ENCODE measurements around the gene WDR20. TPM values are rescaled to one million over a fixed set of nuclear protein-coding genes. Genes with fewer than 3 reads are reported as not detected.
"Not testable (repeated sequence)": the region's sequence is repeated elsewhere in the genome, so short reads cannot be mapped to it uniquely, and the experiment has no call there.

The WDR20 gene
- total RNA-seq, 1 donor from 2014 or later, result 44.8 TPM

DNA sequence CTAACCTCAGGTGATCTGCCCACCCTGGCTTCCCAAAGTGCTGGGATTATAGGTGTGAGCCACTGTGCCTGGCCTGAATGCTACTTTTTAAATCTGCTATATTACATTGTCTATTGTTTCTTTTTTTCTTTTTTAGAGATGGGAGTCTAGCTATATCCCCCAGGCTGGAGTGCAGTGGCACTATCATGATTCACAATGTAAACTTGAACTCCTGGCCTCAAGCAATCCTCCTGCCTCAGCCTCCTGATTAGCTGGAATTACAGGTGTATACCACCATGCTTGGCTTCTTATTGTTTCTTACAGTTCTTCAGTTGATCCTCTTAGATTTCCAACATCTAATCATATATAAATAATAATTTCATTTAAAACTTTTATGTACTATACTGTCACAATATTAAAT, 15.3 kb upstream of the WDR20 start:
- no peak overlapping the region for H3K4me3 ChIP-seq
- no peaks in the 10 kb centered on the region for H3K36me3 ChIP-seq
- H3K9me3 ChIP-seq, result no peaks in the 10 kb centered on the region
- H3K27me3 ChIP-seq, result no peaks in the 10 kb centered on the region
- DNase-seq (ENCODE audit: low spot score in 2 of 2), result no peak
- intact Hi-C loops (cut with DNase I), result no loop called here
- no peaks in the 10 kb centered on the region for H3K4me1 ChIP-seq
- TF ChIP-seq, protein P1, sequence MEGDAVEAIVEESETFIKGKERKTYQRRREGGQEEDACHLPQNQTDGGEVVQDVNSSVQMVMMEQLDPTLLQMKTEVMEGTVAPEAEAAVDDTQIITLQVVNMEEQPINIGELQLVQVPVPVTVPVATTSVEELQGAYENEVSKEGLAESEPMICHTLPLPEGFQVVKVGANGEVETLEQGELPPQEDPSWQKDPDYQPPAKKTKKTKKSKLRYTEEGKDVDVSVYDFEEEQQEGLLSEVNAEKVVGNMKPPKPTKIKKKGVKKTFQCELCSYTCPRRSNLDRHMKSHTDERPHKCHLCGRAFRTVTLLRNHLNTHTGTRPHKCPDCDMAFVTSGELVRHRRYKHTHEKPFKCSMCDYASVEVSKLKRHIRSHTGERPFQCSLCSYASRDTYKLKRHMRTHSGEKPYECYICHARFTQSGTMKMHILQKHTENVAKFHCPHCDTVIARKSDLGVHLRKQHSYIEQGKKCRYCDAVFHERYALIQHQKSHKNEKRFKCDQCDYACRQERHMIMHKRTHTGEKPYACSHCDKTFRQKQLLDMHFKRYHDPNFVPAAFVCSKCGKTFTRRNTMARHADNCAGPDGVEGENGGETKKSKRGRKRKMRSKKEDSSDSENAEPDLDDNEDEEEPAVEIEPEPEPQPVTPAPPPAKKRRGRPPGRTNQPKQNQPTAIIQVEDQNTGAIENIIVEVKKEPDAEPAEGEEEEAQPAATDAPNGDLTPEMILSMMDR (IDR thresholded peaks at IDR 0.05), result no peak
- H3K27ac ChIP-seq, result no peak overlapping the region

DNA sequence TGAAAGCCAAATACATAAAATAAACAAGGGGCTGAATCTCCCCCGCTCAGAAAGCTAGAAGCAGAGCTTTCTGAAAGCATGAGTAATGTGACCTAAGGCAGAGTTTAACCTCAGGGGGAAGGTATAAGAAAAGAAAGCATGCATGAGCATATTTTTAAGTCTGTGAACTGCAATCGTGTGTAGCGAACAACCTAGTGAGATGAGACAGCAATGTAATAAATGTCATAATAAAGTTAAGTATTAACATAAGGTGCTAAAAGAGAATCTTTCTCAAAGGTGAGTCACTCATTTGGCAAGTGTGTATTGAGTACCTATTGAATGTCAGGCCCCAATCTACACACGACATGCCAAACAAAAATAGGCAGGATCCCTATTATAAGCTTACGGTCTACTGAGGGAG, 14.2 kb upstream of the WDR20 start:
- no peaks in the 10 kb centered on the region for H3K27me3 ChIP-seq
- no peaks in the 10 kb centered on the region for H3K9me3 ChIP-seq
- H3K4me3 ChIP-seq, result no peak overlapping the region
- H3K27ac ChIP-seq, result no peak overlapping the region
- intact Hi-C loops (cut with DNase I), result no loop called here
- TF ChIP-seq, protein P1 (IDR thresholded peaks at IDR 0.05), result no peak
- H3K36me3 ChIP-seq, result no peaks in the 10 kb centered on the region
- DNase-seq (ENCODE audit: low spot score in 2 of 2), result no peak
- H3K4me1 ChIP-seq, result no peaks in the 10 kb centered on the region

DNA sequence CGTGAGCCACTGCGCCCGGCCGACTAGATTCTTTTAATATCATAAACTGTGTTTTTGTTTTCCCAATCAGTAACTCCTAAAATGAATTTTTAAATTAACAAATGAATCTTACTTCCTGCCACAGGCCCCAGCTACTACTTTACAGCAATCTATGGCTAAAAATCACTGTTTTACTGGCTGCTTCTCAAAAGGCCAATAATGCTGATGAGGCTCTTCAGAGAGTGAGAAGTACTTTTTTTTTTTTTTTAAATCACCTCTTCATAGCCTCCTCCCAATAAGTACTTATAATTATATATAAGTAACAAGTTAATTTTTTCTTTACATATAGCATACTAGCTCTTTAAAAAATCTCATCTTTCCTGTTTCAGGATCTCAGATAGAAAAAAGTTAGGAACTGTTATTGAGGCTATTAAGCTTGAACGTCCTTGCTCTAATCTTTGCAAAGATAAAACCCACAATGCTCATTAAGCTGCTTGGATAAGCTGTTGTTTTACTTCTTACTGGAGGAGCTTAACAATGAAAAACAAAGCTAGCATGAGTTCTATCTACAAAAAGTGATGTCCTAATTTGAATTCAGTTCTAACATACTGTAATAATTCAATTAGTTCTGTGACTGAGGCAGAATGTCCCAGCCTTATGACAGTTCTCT, 12.8 kb upstream of the WDR20 start:
- DNase-seq (ENCODE audit: low spot score in 2 of 2), result no peak
- H3K36me3 ChIP-seq, result no peaks in the 10 kb centered on the region
- no peak overlapping the region for H3K27ac ChIP-seq
- intact Hi-C loops (cut with DNase I), result no loop called here
- TF ChIP-seq, protein P1 (IDR thresholded peaks at IDR 0.05), result no peak
- H3K27me3 ChIP-seq, result no peaks in the 10 kb centered on the region
- no peaks in the 10 kb centered on the region for H3K4me1 ChIP-seq
- H3K9me3 ChIP-seq, result no peaks in the 10 kb centered on the region
- H3K4me3 ChIP-seq, result no peak overlapping the region

DNA sequence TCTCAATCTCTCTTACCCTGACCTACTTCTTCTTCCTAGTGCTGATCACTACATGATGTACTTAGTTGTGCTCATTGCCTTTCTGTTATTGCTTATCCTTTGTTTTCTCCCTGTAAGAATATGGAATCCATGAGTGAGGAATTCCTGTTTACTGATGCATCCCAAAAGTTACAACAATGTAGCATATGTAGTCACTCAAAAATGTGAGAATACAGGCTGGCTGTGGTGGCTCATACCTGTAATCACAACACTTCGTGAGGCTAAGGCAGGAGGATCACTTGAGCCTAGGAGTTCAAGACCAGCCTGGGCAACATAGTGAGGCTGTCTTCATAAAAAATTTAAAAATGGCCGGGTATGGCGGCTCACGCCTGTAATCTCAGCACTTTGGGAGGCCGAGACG, 8.0 kb upstream of the WDR20 start:
- H3K27ac ChIP-seq, result no peak overlapping the region
- H3K27me3 ChIP-seq, result no peaks in the 10 kb centered on the region
- DNase-seq (ENCODE audit: low spot score in 2 of 2), result no peak
- no peaks in the 10 kb centered on the region for H3K4me1 ChIP-seq
- no peaks in the 10 kb centered on the region for H3K9me3 ChIP-seq
- H3K36me3 ChIP-seq, result peaks cover 0 to 7% of the 10 kb centered on the region in 2 donors
- TF ChIP-seq, protein P1 (IDR thresholded peaks at IDR 0.05), result no peak
- intact Hi-C loops (cut with DNase I), result no loop called here
- no peak overlapping the region for H3K4me3 ChIP-seq

DNA sequence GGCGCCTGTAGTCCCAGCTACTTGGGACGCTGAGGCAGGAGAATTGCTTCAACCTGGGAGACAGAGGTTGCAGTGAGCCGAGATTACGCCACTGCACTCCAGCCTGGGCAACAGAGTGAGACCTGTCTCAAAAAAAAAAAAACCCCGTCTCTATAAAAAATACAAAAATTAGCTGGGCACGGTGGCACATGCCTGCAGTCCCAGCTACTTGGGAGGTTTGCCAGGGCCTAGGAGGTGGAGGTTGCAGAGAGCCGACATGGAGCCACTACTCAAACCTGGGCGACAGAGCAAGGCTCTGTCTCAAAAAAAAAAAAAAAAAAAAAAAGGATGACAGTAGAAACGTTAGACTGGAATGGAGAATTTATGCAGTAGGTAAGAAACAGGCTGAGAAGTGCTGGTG, 5.7 kb upstream of the WDR20 start:
- H3K36me3 ChIP-seq; H3K4me1 ChIP-seq; H3K27me3 ChIP-seq; H3K27ac ChIP-seq; H3K9me3 ChIP-seq; H3K4me3 ChIP-seq; intact Hi-C loops (cut with DNase I); DNase-seq (ENCODE audit: low spot score in 2 of 2): not testable (repeated sequence)

DNA sequence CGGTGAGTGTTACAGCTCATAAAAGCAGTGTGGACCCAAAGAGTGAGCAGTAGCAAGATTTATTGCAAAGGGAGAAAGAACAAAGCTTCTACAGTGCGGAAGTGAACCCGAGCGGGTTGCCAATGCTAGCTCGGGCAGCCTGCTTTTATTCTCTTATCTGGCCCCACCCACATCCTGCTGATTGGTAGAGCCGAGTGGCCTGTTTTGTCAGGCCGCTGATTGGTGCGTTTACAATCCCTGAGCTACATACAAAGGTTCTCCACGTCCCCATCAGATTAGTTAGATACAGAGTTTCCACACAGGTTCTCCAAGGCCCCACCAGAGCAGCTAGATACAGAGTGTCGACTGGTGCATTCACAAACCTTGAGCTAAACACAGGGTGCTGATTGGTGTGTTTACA, 5.0 kb upstream of the WDR20 start:
- intact Hi-C loops (cut with DNase I), result loop anchor here (5.0 kb wide), 2 partner anchors 172 to 183 kb away; partner anchors contain the start of genes DYNC1H1 and ZNF839

DNA sequence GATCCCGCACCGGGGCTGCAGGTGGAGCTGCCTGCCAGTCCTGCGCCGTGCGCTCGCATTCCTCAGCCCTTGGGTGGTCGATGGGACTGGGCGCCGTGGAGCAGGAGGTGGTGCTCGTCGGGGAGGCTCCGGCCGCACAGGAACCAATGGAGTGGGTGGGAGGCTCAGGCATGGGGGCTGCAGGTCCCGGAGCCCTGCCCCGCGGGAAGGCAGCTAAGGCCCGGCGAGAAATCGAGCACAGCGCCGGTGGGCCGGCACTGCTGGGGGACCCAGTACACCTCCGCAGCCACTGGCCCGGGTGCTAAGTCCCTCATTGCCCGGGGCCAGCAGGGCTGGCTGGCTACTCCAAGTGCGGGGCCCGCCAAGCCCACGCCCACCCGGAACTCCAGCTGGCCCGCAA, 4.2 kb upstream of the WDR20 start:
- not testable (repeated sequence) for H3K4me3 ChIP-seq; H3K36me3 ChIP-seq; H3K27ac ChIP-seq; H3K9me3 ChIP-seq; H3K4me1 ChIP-seq; DNase-seq (ENCODE audit: low spot score in 2 of 2); H3K27me3 ChIP-seq
- intact Hi-C loops (cut with DNase I), result loop anchor here (5.0 kb wide), 2 partner anchors 173 to 182 kb away; partner anchors contain the start of genes DYNC1H1 and ZNF839

More for the DNA sequence above, 5.0 kb upstream of the WDR20 start:
- not testable (repeated sequence) for H3K36me3 ChIP-seq; H3K9me3 ChIP-seq; H3K4me1 ChIP-seq; DNase-seq (ENCODE audit: low spot score in 2 of 2); H3K27ac ChIP-seq; H3K27me3 ChIP-seq; H3K4me3 ChIP-seq
